OCI-LY3 (cell line): ENCODE results near the gene CRB3.

Source experiments
- H2AFZ ChIP-seq: fragments of 200-600, 300-600 bp; shearing (Covaris generic); 2 replicates; pipeline ENCODE4 v1.6.0; 2014; ENCODE audit warnings: antibody characterized with exemption, low read depth, low read length
- H3K27ac ChIP-seq: fragments of 200-600, 300-600 bp; sonication (generic); 2 replicates; pipeline ENCODE4 v1.5.1; 2014; ENCODE audit warnings: mild to moderate bottlenecking, low read length, moderate library complexity, mixed read lengths
- H3K27me3 ChIP-seq: fragments of 200-600, 300-600 bp; sonication (generic); 2 replicates; pipeline ENCODE4 v1.6.1; 2014; ENCODE audit warnings: low read depth, low read length, mixed read lengths
- H3K36me3 ChIP-seq: fragments of 200-600, 300-600 bp; sonication (generic); replicated peaks from 2 replicates; pipeline ENCODE3; 2014; ENCODE audit warnings: low read depth, low read length, mixed read lengths
- H3K4me1 ChIP-seq: fragments of 300-600, 200-600 bp; sonication (generic); 2 replicates; pipeline ENCODE4 v1.6.1; 2014; ENCODE audit warnings: low read length, mixed read lengths
- H3K4me2 ChIP-seq: fragments of 200-600, 300-600 bp; sonication (generic); 2 replicates; pipeline ENCODE4 v1.6.1; 2014; ENCODE audit warnings: low read length, mixed read lengths
- H3K4me3 ChIP-seq: fragments of 300-600, 200-600 bp; sonication (generic); 2 replicates; pipeline ENCODE4 v1.5.1; 2014; ENCODE audit warnings: antibody characterized with exemption, mild to moderate bottlenecking, low read length, moderate library complexity
- H3K79me2 ChIP-seq: fragments of 300-600, 200-600 bp; shearing (Covaris generic); 2 replicates; pipeline ENCODE4 v1.6.1; 2014; ENCODE audit warnings: mild to moderate bottlenecking, low read length, mixed read lengths
- H3K9ac ChIP-seq: fragments of 300-600, 200-600 bp; shearing (Covaris generic); 2 replicates; pipeline ENCODE4 v1.6.0; 2014; ENCODE audit warnings: mild to moderate bottlenecking, low read length, moderate library complexity
- H3K9me3 ChIP-seq: fragments of 200-600, 300-600 bp; shearing (Covaris generic); 2 replicates; pipeline ENCODE4 v1.6.1; 2014; ENCODE audit warnings: low read length, mixed read lengths; ENCODE audit not compliant: insufficient read depth
- H4K20me1 ChIP-seq: fragments of 200-600, 300-600 bp; sonication (generic); 2 replicates; pipeline ENCODE4 v1.6.1; 2016; ENCODE audit warnings: low read length, mixed read lengths; ENCODE audit not compliant: insufficient read depth
- EZH2phosphoT487 ChIP-seq: fragments of 200-600 bp; shearing (Covaris generic); IDR thresholded peaks from 2 replicates; pipeline ENCODE4 v1.6.1; 2018; ENCODE audit warnings: antibody characterized with exemption, mixed run types, low read depth
- TF ChIP-seq, protein P1 (sequence below): fragments of 200-600, 300-600 bp; sonication (generic); IDR thresholded peaks from 2 replicates; pipeline ENCODE4 v1.5.1; 2014; ENCODE audit warnings: antibody characterized with exemption, low read length, low read depth

Gene CRB3

DNA sequence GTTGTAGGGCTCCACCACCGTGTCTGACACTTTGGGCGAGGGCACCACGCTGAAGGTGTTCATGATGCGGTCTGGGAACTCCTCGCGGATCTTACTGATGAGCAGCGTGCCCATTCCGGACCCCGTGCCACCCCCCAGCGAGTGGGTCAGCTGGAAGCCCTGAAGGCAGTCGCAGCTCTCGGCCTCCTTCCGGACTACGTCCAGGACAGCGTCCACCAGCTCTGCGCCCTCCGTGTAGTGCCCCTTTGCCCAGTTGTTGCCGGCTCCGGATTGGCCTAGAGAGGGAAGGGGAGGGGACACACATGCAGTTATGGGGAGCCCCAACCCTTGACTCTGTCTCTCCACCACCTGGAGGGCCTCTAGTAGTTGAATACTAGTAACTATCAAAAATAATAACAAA is 31.9 kb downstream of the CRB3 start:
- Histone ChIP-seq H3K36me3 (peaks cover 28% of the 10 kb centered on the region), H3K4me2 (no peak overlapping the region), H3K27ac (no peak overlapping the region), H3K9me3 (no peaks in the 10 kb centered on the region), H4K20me1 (no peaks in the 10 kb centered on the region), H3K27me3 (no peaks in the 10 kb centered on the region), H3K9ac (no peak overlapping the region), H3K4me1 (peaks cover 6% of the 10 kb centered on the region; the same call in 1 of the 2 replicates), H3K79me2 (no peaks in the 10 kb centered on the region), H3K4me3 (no peak overlapping the region), H2AFZ (no peak overlapping the region)
- no peak for TF ChIP-seq EZH2phosphoT487
- TF ChIP-seq, protein P1, sequence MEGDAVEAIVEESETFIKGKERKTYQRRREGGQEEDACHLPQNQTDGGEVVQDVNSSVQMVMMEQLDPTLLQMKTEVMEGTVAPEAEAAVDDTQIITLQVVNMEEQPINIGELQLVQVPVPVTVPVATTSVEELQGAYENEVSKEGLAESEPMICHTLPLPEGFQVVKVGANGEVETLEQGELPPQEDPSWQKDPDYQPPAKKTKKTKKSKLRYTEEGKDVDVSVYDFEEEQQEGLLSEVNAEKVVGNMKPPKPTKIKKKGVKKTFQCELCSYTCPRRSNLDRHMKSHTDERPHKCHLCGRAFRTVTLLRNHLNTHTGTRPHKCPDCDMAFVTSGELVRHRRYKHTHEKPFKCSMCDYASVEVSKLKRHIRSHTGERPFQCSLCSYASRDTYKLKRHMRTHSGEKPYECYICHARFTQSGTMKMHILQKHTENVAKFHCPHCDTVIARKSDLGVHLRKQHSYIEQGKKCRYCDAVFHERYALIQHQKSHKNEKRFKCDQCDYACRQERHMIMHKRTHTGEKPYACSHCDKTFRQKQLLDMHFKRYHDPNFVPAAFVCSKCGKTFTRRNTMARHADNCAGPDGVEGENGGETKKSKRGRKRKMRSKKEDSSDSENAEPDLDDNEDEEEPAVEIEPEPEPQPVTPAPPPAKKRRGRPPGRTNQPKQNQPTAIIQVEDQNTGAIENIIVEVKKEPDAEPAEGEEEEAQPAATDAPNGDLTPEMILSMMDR = no peak

DNA sequence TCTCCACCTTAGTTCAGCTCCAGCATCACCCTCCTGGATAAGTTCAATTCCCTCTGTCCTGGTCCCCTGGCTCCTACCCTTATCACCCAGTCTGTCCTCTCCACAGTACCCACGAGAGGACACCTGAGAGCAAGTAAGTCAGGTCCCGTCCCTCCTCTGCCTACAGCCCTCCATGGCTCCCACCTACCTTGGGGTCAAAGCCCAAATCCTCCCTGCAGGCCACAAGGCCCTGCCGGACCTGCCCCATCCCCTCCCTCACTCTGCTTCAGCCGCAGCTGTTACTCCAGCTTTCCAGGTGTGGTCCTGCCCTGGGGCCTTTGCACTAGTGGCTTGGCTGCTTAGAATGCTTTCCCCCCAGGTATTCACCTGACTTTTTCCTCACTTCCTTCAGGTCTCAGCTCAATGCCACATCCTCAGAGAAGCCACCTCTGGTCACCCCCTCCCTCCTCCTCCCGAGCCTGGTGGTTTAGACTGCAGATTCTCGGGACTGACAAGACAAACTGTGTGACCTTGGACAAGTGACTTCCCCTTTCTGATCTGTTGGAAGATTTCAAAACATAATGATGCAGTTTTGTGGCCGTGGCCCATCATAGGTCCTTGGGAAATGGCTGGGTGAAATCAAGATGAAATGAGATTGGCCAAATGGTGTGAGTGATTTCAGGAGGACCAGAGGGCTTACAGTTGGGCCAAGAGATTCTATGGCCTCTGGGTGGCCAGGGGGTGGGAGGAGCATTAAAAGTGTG is 34.4 kb downstream of the CRB3 start:
- H2AFZ ChIP-seq = no peak overlapping the region
- no peaks in the 10 kb centered on the region for H4K20me1 ChIP-seq
- no peak overlapping the region for H3K4me3 ChIP-seq
- H3K9me3 ChIP-seq = no peaks in the 10 kb centered on the region
- H3K27ac ChIP-seq = no peak overlapping the region
- H3K79me2 ChIP-seq = no peaks in the 10 kb centered on the region
- TF ChIP-seq EZH2phosphoT487 = no peak
- TF ChIP-seq, protein P1 = no peak
- no peaks in the 10 kb centered on the region for H3K27me3 ChIP-seq
- peaks cover 21% of the 10 kb centered on the region for H3K4me1 ChIP-seq
- 0 out of 2 replicates have a peak overlapping the region, but pooled peaks have one; percentile 12 for H3K4me2 ChIP-seq
- H3K36me3 ChIP-seq = peaks cover 29% of the 10 kb centered on the region
- no peak overlapping the region for H3K9ac ChIP-seq

DNA sequence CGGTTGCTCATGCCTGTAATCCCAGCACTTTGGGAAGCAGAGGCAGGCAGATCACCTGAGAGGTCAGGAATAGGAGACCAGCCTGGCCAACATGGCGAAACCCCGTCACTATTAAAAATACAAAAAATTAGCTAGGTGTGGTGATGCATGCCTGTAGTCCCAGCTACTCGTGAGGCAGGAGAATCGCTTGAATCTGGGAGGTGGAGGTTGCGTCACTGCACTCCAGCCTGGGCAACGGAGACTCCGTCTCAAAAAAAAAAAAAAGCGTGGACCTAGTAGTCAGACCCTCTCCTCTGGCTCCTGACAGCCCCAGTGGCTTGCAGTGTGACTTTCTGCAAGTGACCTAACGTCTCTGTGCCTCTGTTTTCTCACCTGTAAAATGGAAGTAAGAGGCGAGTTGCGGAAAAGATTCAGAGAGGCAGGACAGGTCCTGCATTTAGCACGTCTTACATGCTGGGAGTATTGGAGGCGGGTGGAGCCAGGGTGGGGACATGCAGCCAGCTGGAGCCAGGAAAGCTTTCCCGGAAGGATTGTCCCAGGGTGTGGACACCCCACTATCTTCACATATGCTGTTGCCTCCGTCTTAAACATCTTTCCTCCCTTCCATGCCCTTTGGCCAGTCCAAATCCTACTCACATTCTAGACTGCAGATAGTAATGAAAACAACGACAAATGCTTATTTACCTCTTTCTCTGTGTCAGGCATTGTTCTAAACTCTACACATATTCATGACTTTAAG is 35.1 kb downstream of the CRB3 start:
- H3K4me2 ChIP-seq = no peak overlapping the region
- H3K9me3 ChIP-seq = no peaks in the 10 kb centered on the region
- H3K9ac ChIP-seq = no peak overlapping the region
- H3K4me3 ChIP-seq = no peak overlapping the region
- H4K20me1 ChIP-seq = no peaks in the 10 kb centered on the region
- peaks cover 26% of the 10 kb centered on the region for H3K36me3 ChIP-seq
- no peaks in the 10 kb centered on the region for H3K79me2 ChIP-seq
- H2AFZ ChIP-seq = no peak overlapping the region
- H3K27me3 ChIP-seq = no peaks in the 10 kb centered on the region
- peaks cover 24% of the 10 kb centered on the region for H3K4me1 ChIP-seq
- no peak overlapping the region for H3K27ac ChIP-seq
- TF ChIP-seq, protein P1 = no peak
- TF ChIP-seq EZH2phosphoT487 = no peak
